Measurements from ENCODE around the gene SULT1E1. TPM values are rescaled to one million over a fixed set of nuclear protein-coding genes. Genes with fewer than 3 reads are reported as not detected.

Gene SULT1E1
- total and polyA plus RNA-seq, 2 of the 8 experiments (the other 6 are each of a cell fraction or from before 2014, with no cell fraction given): not detected

GRCh38 chr4:69888336-69888735 is 28.4 kb upstream of the SULT1E1 start (continued):
- TF ChIP-seq USF2 (IDR thresholded peaks at IDR 0.05; ENCODE audit: low read length) (no peak), JUND (IDR thresholded peaks at IDR 0.05; ENCODE audit: low read length) (no peak), FOSL1 (IDR thresholded peaks at IDR 0.05; ENCODE audit: insufficient read depth, low read depth, low read length) (no peak), SIRT6 (IDR thresholded peaks at IDR 0.05; ENCODE audit: low read length) (no peak)
